GM10248 (cell line): Measurements from ENCODE around the gene ZNF768.

Experiments used
- CTCF ChIA-PET: fragments of 300-600 bp; sonication (Branson Sonifier 250); formaldehyde crosslinking; extraction: SDS; loops from one replicate; lab custom pipeline; 2021; ENCODE audit warnings: antibody characterized with exemption; lab: Yijun Ruan, JAX
- POLR2A ChIA-PET: fragments of 350-650 bp; sonication (Branson Sonifier 250); formaldehyde crosslinking; extraction: SDS; loops from one replicate; lab custom pipeline; 2020; ENCODE audit warnings: antibody characterized with exemption; lab: Yijun Ruan, JAX
- DNase-seq: peaks from one replicate; pipeline ENCODE4 v3.0.0; 2012; ENCODE audit errors: extremely low spot score
- TF ChIP-seq, protein P1 (sequence below): IDR thresholded peaks from 2 replicates; pipeline ENCODE4 v1.5.1; 2012; ENCODE audit warnings: mild to moderate bottlenecking, low read depth; ENCODE audit errors: extremely low read depth, missing control alignments, control extremely low read depth

Gene ZNF768

DNA sequence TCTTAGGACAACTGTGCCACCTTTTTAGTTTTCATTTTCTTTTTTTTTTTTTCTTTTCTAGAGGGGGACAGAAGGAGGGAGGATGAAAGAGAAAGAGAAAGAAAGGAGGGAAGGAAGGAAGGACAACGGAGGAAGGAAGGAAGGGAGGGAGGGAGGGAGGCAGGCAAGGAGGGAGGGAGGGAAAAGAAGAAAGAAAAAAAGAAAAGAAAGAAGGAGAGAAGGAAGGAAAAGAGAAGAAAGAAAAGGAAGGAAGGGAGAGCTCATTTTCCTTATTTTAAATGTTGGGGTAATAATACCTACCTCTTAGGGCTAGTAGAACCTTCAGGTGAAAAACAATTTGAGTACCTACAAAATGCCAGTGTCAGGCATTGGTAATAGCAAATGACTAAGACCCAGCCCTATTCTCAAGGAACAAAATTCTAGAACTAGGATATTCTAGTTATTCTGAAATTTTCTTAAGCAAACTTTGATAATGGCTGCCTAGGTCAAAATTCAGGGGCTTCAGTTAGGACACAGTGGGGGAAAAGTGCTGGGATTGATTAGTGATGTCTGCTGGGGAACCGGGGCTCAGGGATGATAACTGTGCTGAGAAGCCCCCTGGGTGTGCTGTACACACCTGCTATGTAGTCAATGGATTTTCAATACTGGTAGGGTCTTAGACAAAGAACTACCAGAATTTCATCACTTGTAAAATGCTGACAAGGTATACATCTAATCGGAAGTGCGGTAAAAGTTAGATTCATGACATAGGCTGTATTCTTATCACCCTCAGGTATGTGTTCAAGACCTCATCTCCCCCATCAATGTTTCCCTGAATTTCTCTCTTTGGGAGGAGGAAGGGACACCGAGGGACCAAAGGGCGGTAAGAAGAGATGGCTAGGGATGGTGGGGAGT lies 22.7 kb downstream of the ZNF768 start:
- TF ChIP-seq, protein P1, sequence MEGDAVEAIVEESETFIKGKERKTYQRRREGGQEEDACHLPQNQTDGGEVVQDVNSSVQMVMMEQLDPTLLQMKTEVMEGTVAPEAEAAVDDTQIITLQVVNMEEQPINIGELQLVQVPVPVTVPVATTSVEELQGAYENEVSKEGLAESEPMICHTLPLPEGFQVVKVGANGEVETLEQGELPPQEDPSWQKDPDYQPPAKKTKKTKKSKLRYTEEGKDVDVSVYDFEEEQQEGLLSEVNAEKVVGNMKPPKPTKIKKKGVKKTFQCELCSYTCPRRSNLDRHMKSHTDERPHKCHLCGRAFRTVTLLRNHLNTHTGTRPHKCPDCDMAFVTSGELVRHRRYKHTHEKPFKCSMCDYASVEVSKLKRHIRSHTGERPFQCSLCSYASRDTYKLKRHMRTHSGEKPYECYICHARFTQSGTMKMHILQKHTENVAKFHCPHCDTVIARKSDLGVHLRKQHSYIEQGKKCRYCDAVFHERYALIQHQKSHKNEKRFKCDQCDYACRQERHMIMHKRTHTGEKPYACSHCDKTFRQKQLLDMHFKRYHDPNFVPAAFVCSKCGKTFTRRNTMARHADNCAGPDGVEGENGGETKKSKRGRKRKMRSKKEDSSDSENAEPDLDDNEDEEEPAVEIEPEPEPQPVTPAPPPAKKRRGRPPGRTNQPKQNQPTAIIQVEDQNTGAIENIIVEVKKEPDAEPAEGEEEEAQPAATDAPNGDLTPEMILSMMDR, result no peak
- ChIA-PET POLR2A (interaction anchor here (0.6 kb wide), 1 partner anchor 112 kb away, joined by 4 read pairs; no protein-coding TSS in a partner anchor), CTCF (no interaction called here)
- no peak for DNase-seq

DNA sequence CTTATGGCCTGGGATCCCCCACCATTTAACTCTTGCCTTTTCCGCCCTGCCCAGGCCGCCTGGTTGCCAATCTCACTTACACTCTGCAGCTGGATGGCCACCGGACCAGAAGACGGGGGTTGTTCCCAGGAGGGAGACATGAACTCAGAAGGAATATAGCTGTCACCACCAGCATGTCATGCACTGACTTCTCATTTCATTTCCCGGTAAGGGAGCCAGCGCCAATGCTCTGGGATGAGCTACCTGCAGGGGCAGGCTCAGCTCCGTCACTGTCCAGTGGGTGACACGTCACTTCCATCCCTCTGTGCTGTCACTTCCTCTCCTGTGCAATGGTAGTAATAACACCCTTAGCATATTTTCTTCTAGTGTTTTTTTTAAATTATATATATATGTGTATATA lies 27.1 kb downstream of the ZNF768 start:
- TF ChIP-seq, protein P1, result no peak
- DNase-seq, result no peak
- ChIA-PET POLR2A (no interaction called here), CTCF (interaction anchor here (1.2 to 3.5 kb wide), 6 partner anchors 11 to 116 kb away, joined by 3 to 13 read pairs (median 4); partner anchors contain the start of genes DCTPP1 and ZNF747)

DNA sequence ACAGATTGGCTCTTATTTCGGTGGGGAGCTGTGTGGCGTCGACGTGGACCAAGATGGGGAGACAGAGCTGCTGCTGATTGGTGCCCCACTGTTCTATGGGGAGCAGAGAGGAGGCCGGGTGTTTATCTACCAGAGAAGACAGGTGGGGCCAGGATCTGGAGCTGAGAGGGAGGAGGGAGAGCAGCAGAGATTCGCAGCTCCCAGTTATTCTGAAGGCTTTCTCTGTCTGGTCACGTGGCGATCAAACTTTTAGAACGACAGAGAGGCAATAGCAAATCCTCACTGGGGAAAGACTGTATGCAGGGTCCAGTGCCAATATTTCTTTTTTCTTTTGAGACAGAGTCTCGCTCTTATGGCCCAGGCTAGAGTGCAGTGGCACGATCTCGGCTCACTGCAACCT lies 31.7 kb downstream of the ZNF768 start:
- no peak for DNase-seq
- TF ChIP-seq, protein P1, result no peak
- POLR2A ChIA-PET, result no interaction called here

DNA sequence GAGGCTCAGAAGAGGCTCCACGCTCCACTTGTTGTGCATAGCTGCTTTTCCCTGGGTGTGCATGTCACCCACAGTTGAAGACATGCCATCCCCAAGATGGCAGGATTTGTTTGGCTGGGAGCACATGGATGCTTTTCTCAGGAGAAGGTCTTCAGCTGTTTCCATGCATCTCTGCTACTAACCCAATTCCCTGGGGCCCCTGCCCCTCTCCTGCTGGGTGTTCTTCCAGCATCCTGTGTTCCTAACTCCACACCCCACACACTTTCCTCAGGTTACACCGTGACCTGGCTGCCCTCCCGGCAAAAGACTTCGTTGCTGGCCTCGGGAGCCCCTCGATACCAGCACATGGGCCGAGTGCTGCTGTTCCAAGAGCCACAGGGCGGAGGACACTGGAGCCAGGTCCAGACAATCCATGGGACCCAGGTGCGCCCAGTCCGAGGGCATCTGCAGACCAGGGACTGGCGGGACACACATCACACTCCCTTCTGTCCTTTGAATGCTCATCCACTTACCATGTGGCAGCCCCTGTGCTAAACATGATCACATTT lies 32.4 kb downstream of the ZNF768 start:
- CTCF ChIA-PET, result no interaction called here
- POLR2A ChIA-PET, result no interaction called here
- TF ChIP-seq, protein P1, result no peak
- no peak for DNase-seq

More for the DNA sequence above, 31.7 kb downstream of the ZNF768 start:
- CTCF ChIA-PET, result interaction anchor here (0.8 kb wide), 2 partner anchors 14 to 103 kb away, joined by 3 read pairs; no protein-coding TSS in a partner anchor

DNA sequence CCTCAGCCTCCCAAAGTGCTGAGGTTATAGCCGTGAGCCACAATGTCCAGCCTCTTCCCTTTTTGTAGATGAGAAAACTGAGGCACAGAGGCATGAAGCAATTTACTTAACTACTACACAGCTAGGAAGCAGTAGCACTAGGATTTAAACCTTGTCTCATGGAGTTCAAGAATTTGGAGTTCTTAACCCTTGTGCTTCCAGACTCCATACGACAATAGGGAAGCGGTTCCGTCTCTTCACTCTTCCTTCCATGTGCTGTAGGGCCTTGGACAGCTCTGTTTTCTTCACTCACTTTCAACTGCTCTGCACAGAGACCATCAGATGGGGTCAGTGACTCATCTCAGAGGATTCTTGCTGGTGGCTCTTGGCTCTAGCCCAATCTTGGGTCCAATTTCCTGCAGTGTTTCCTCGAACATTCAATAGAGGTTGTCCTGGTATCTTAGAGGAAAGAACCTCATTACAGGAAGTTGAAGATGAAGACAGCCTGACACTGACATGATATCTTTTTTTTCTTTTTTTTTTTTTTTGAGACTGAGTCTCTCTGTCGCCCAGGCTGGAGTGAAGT lies 34.5 kb downstream of the ZNF768 start:
- POLR2A ChIA-PET, result no interaction called here
- CTCF ChIA-PET, result interaction anchor here (0.9 to 1.6 kb wide), 2 partner anchors 77 to 124 kb away, joined by 3 to 4 read pairs; no protein-coding TSS in a partner anchor
- TF ChIP-seq, protein P1, result no peak
- DNase-seq, result no peak

DNA sequence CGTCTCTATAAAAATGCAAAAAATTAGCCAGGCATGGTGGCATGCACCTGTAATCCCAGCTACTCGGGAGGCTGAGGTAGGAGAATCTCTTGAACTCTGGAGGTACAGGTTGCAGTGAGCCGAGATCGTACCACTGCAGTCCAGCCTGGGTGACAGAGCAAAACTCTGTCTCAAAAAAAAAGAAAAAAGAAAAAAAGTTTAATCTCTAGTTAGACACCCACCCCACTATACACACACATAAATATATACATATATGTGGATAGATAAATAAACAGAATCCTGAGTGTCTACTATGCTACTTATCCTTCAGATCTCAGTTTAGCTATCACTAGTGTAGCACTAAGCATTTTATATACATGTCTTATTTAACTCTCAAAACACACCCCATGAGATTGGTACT lies 35.1 kb downstream of the ZNF768 start:
- POLR2A ChIA-PET, result no interaction called here
- CTCF ChIA-PET, result interaction anchor here (0.9 to 1.6 kb wide), 2 partner anchors 77 to 124 kb away, joined by 3 to 4 read pairs; no protein-coding TSS in a partner anchor
- TF ChIP-seq, protein P1, result no peak
- no peak for DNase-seq
